GM21367 (cell line): Measurements from ENCODE around the gene CKMT1A.
"Not testable (repeated sequence)": the region's sequence is repeated elsewhere in the genome, so short reads cannot be mapped to it uniquely, and the experiment has no call there.

Source experiments
- ATAC-seq: cut with Tn5 transposase; IDR thresholded peaks from one replicate; pipeline ENCODE4 v1.9.1; 2021; ENCODE audit not compliant: unreplicated experiment

Gene CKMT1A

GRCh38 chr15:43693148-43694022 is at the start of gene CKMT1A:
CKMT1A (plus strand) TSS chr15:43693859; CDS start chr15:43694051, 192 bp downstream.
- ATAC-seq: not testable (repeated sequence)

- no peak for ATAC-seq
Measured at GRCh38 chr15:43648649-43649429, 44.8 kb upstream of the CKMT1A start, which contains the start of gene CATSPER2. CATSPER2 (minus strand) TSS chr15:43648844; CDS start chr15:43648061, 783 bp downstream.

GRCh38 chr15:43649430-43649926 is 44.2 kb upstream of the CKMT1A start:
- ATAC-seq: not testable (repeated sequence)

- not testable (repeated sequence) for ATAC-seq
Measured at GRCh38 chr15:43659727-43660126, 33.9 kb upstream of the CKMT1A start.

- ATAC-seq: not testable (repeated sequence)
Measured at GRCh38 chr15:43662293-43662692, 31.4 kb upstream of the CKMT1A start.

GRCh38 chr15:43663333-43663732 is 30.3 kb upstream of the CKMT1A start:
- ATAC-seq: not testable (repeated sequence)

GRCh38 chr15:43666177-43666576 is 27.5 kb upstream of the CKMT1A start:
- ATAC-seq: not testable (repeated sequence)

GRCh38 chr15:43674175-43674574 is 19.5 kb upstream of the CKMT1A start:
- ATAC-seq: not testable (repeated sequence)

- ATAC-seq: peak; percentile 89
Measured at GRCh38 chr15:43689604-43690301, 3.9 kb upstream of the CKMT1A start.

GRCh38 chr15:43692679-43693078 is 980 bp upstream of the CKMT1A start:
- not testable (repeated sequence) for ATAC-seq

- ATAC-seq: no peak
Measured at GRCh38 chr15:43702174-43702573, 8.5 kb downstream of the CKMT1A start.

GRCh38 chr15:43702701-43703424 is 9.2 kb downstream of the CKMT1A start:
- no peak for ATAC-seq

- ATAC-seq: not testable (repeated sequence)
Measured at GRCh38 chr15:43710431-43711131, 16.9 kb downstream of the CKMT1A start.

- no peak for ATAC-seq
Measured at GRCh38 chr15:43723151-43723550, 29.5 kb downstream of the CKMT1A start.

GRCh38 chr15:43726306-43726705 is 32.6 kb downstream of the CKMT1A start:
- not testable (repeated sequence) for ATAC-seq

- ATAC-seq: not testable (repeated sequence)
Measured at GRCh38 chr15:43728053-43728725, 34.5 kb downstream of the CKMT1A start.

GRCh38 chr15:43735416-43735815 is 41.8 kb downstream of the CKMT1A start:
- peak; percentile 38 for ATAC-seq

GRCh38 chr15:43746245-43746902 is 52.7 kb downstream of the CKMT1A start, which contains the start of gene PDIA3:
PDIA3 (plus strand) TSS chr15:43746438; CDS start chr15:43746540, 102 bp downstream.
- ATAC-seq: peak; percentile 62
